A549 (cell line): ENCODE measurements around the gene GLP2R.

ENCODE experiments used
- HDAC2 ChIP-seq: fragments of 200-600 bp; sonication (generic); IDR thresholded peaks from 2 replicates; pipeline ENCODE4 v1.6.1; 2016
- MAFK ChIP-seq: fragments of 450-650 bp; IDR thresholded peaks from 2 replicates; pipeline ENCODE4 v1.6.1; 2014; ENCODE audit not compliant: partially characterized antibody
- TP53 ChIP-seq: fragments of 250-450 bp; sonication (Bioruptor Pico); IDR thresholded peaks from 2 replicates; pipeline ENCODE4 v1.5.0; 2021; ENCODE audit warnings: mild to moderate bottlenecking, moderate library complexity
- TF ChIP-seq, protein P1 (sequence below): fragments of >200 bp; sonication (Bioruptor Twin); formaldehyde crosslinking; IDR thresholded peaks from 3 replicates; pipeline ENCODE4 v1.5.1; 2016
- TF ChIP-seq, protein P2 (sequence below): IDR thresholded peaks from 2 replicates; pipeline ENCODE4 v1.6.1; 2012

DNA sequence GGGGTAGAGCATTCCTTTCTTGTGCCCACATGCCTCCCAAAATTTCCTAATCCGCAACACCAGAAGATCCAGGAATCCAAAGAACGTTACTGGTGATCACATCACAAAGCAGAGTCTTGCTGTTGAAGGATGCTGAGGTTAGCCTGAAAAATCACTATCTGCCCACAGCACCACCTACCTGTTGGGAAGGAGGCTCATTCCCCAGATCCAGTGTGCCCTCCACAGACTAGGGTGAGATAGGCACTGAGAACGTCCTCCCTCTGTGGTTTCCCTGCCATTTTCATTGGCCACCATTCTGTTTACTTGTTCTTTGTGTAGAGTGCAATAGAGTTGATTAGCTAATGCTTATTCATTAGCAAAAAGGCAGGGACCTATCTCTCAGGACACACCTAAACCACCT is 49.0 kb downstream of the GLP2R start:
- no peak for TF ChIP-seq HDAC2
- TF ChIP-seq MAFK: no peak
- TF ChIP-seq, protein P1, sequence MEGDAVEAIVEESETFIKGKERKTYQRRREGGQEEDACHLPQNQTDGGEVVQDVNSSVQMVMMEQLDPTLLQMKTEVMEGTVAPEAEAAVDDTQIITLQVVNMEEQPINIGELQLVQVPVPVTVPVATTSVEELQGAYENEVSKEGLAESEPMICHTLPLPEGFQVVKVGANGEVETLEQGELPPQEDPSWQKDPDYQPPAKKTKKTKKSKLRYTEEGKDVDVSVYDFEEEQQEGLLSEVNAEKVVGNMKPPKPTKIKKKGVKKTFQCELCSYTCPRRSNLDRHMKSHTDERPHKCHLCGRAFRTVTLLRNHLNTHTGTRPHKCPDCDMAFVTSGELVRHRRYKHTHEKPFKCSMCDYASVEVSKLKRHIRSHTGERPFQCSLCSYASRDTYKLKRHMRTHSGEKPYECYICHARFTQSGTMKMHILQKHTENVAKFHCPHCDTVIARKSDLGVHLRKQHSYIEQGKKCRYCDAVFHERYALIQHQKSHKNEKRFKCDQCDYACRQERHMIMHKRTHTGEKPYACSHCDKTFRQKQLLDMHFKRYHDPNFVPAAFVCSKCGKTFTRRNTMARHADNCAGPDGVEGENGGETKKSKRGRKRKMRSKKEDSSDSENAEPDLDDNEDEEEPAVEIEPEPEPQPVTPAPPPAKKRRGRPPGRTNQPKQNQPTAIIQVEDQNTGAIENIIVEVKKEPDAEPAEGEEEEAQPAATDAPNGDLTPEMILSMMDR: peak; percentile 8; the same call in 1 of the 3 replicates
- TF ChIP-seq, protein P2, sequence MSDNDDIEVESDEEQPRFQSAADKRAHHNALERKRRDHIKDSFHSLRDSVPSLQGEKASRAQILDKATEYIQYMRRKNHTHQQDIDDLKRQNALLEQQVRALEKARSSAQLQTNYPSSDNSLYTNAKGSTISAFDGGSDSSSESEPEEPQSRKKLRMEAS: no peak
- TF ChIP-seq TP53: no peak
